Neural cell (in vitro differentiated cells): ENCODE measurements around the gene SLC38A7. TPM values are rescaled to one million over a fixed set of nuclear protein-coding genes. Genes with fewer than 3 reads are reported as not detected.
A peak's percentile ranks its signal among the peaks of the same experiment; 100 is the strongest.

Experiments
- H2AFZ ChIP-seq: fragments of 200-600, 300-800 bp; sonication (generic), shearing (Covaris generic); 2 replicates; pipeline ENCODE4 v1.6.0; 2014; ENCODE audit warnings: low read depth, mild to moderate bottlenecking, antibody characterized with exemption, low read length, moderate library complexity
- H3F3A ChIP-seq: fragments of 200-600 bp; shearing (Covaris generic); 2 replicates; pipeline ENCODE4 v1.6.1; 2016; ENCODE audit warnings: mild to moderate bottlenecking, moderate library complexity, mixed read lengths, antibody characterized with exemption, low read length; ENCODE audit not compliant: insufficient read depth, poor library complexity, severe bottlenecking
- H3K27ac ChIP-seq: fragments of 200-600, 300-800 bp; sonication (generic), shearing (Covaris generic); 2 replicates; pipeline ENCODE4 v1.5.1; 2014; ENCODE audit warnings: mild to moderate bottlenecking, low read length, moderate library complexity
- H3K27me3 ChIP-seq: fragments of 300-800, 200-600 bp; sonication (generic), shearing (Covaris generic); 2 replicates; pipeline ENCODE4 v1.6.0; 2014; ENCODE audit warnings: mild to moderate bottlenecking, low read depth, low read length, moderate library complexity; ENCODE audit not compliant: insufficient read depth
- H3K36me3 ChIP-seq: fragments of 300-800, 200-600 bp; sonication (generic), shearing (Covaris generic); 2 replicates; pipeline ENCODE4 v1.5.1; 2014; ENCODE audit warnings: mild to moderate bottlenecking, antibody characterized with exemption, low read length, moderate library complexity; ENCODE audit not compliant: insufficient read depth
- H3K4me2 ChIP-seq: fragments of 300-800, 200-600 bp; sonication (generic), shearing (Covaris generic); 2 replicates; pipeline ENCODE4 v1.6.0; 2014; ENCODE audit warnings: mild to moderate bottlenecking, low read length
- H3K4me3 ChIP-seq: fragments of 300-800, 200-600 bp; sonication (generic), shearing (Covaris generic); 2 replicates; pipeline ENCODE4 v1.5.1; 2014; ENCODE audit warnings: mild to moderate bottlenecking, low read length, moderate library complexity
- H3K79me2 ChIP-seq: fragments of 200-600 bp; shearing (Covaris generic); replicated peaks from 2 replicates; pipeline ENCODE4 v1.6.0; 2014; ENCODE audit warnings: mild to moderate bottlenecking, low read length, moderate library complexity; ENCODE audit not compliant: insufficient read depth
- H3K9ac ChIP-seq: fragments of 300-800, 200-600 bp; sonication (generic), shearing (Covaris generic); 2 replicates; pipeline ENCODE4 v1.6.1; 2016; ENCODE audit warnings: mild to moderate bottlenecking, low read length, mixed read lengths
- H3K9me2 ChIP-seq: fragments of 200-600 bp; shearing (Covaris generic); 2 replicates; pipeline ENCODE4 v1.6.1; 2016; ENCODE audit warnings: mild to moderate bottlenecking, low read length, mixed read lengths; ENCODE audit not compliant: insufficient read depth
- H3K9me3 ChIP-seq: fragments of 200-600, 300-800 bp; sonication (generic), shearing (Covaris generic); 2 replicates; pipeline ENCODE4 v1.6.1; 2016; ENCODE audit warnings: mild to moderate bottlenecking, mixed run types, low read length, moderate library complexity, mixed read lengths
- H4K20me1 ChIP-seq: fragments of 200-600 bp; shearing (Covaris generic); 2 replicates; pipeline ENCODE4 v1.6.1; 2016; ENCODE audit warnings: mild to moderate bottlenecking, mixed run types; ENCODE audit not compliant: insufficient read depth
- CTCF ChIP-seq: fragments of 450-650 bp; IDR thresholded peaks from 2 replicates; pipeline ENCODE4 v1.5.1; 2014; ENCODE audit warnings: antibody characterized with exemption, mild to moderate bottlenecking, moderate library complexity; ENCODE audit not compliant: poor library complexity, severe bottlenecking
- EP300 ChIP-seq: fragments of 450-650 bp; conservative IDR thresholded peaks from 2 replicates; pipeline ENCODE4 v1.6.1; 2014; ENCODE audit warnings: antibody characterized with exemption, mild to moderate bottlenecking, moderate library complexity; ENCODE audit not compliant: poor library complexity, severe bottlenecking
- EZH2 ChIP-seq: fragments of 200-600, 300-800 bp; shearing (Covaris generic), sonication (generic); IDR thresholded peaks from 2 replicates; pipeline ENCODE4 v1.6.1; 2014; ENCODE audit warnings: antibody characterized with exemption, low read length, borderline replicate concordance, mild to moderate bottlenecking; ENCODE audit not compliant: insufficient read depth, poor library complexity, severe bottlenecking
- MXI1 ChIP-seq: fragments of 450-650 bp; conservative IDR thresholded peaks from 2 replicates; pipeline ENCODE4 v1.6.1; 2014; ENCODE audit warnings: antibody characterized with exemption, mild to moderate bottlenecking; ENCODE audit not compliant: poor library complexity, severe bottlenecking
- POLR2AphosphoS5 ChIP-seq: IDR thresholded peaks from 2 replicates; pipeline ENCODE4 v1.6.1; 2012
- RAD21 ChIP-seq: fragments of 450-650 bp; conservative IDR thresholded peaks from 2 replicates; pipeline ENCODE4 v1.6.1; 2014; ENCODE audit warnings: antibody characterized with exemption, mild to moderate bottlenecking, moderate library complexity
- REST ChIP-seq: IDR thresholded peaks from 2 replicates; pipeline ENCODE4 v1.6.1; 2012; ENCODE audit warnings: borderline replicate concordance
- SMC3 ChIP-seq: fragments of 450-650 bp; conservative IDR thresholded peaks from 2 replicates; pipeline ENCODE4 v1.6.1; 2014; ENCODE audit warnings: antibody characterized with exemption, mild to moderate bottlenecking, moderate library complexity; ENCODE audit not compliant: poor library complexity
- TAF1 ChIP-seq: IDR thresholded peaks from 2 replicates; pipeline ENCODE4 v1.6.1; 2012; ENCODE audit warnings: low read depth
- polyA plus RNA-seq: library from polyadenylated mRNA; depleted of rRNA; stranded (reverse); fragments of >200 nt; gene quantifications from 2 replicates; pipeline ENCODE4 v1.2.3, GENCODE V29; 2014

Gene SLC38A7
- polyA plus RNA-seq, 1 donor from 2014 or later, result 10.2 TPM

DNA sequence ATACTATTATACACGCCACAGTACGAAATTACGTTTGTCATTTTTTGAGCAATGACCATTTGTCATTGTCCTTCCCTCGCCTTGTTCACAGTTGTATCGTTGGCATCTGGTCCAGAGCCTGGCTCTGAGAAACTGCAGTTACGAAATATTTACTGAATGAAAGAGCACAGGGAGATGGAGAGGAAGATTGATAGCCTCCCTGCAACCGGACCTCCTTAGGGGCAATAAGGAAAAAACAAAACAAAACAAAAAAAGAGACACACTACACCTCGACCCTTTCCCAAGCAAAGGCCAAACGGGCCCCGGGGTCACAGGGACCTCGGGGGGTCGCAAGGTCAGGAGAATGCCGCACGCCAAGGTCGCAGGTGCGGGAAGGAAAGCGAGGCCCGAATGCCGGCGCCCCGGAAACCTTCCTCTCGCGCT, 48.7 kb upstream of the SLC38A7 start:
- H3K27me3 ChIP-seq, result no peaks in the 10 kb centered on the region
- peak overlapping the region; percentile 98 for H3K4me3 ChIP-seq
- H3K9ac ChIP-seq, result peak overlapping the region; percentile 88
- TF ChIP-seq RAD21 (no peak), POLR2AphosphoS5 (no peak), MXI1 (no peak), SMC3 (no peak)
- peak overlapping the region; percentile 95 for H2AFZ ChIP-seq
- no peaks in the 10 kb centered on the region for H3K36me3 ChIP-seq
- H4K20me1 ChIP-seq, result no peaks in the 10 kb centered on the region
- H3K9me2 ChIP-seq, result no peaks in the 10 kb centered on the region
- H3K79me2 ChIP-seq, result peaks cover 30% of the 10 kb centered on the region
- peak overlapping the region; percentile 96 for H3K4me2 ChIP-seq
- H3F3A ChIP-seq, result no peaks in the 10 kb centered on the region
- H3K27ac ChIP-seq, result peak overlapping the region; percentile 72
- H3K9me3 ChIP-seq, result no peaks in the 10 kb centered on the region

DNA sequence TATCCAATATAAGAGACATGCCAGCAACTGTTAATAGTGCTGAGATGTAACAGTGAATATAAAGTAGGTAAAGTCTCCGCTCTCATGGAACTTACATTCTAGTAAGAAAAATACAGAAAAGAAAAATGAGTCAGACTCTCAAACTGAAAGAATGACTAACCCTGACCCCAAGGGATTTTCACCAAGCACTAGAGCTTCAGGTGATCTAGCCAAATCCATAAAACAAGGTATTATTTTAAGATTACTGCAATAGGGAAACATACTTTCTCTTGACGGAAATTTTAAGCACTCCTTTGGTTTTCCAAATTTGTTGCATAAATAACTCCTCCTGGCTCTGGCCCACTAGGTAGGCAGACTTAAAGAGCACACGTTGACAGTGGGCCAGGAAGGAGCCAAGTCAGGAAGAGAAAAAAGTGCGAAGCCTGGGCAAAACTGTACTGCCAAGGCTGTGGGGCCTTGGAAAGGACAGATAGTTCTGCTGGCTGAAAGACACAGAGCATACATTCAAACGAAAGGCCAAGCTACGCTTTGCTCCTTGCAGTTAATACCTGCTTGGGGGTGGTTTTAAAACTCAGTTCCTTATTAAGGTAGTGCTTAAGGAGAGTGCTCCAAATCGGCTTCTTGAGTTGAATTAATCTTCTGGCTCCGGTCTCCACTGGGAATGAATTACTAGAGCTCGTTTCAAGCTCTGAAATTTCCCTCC, 48.1 kb upstream of the SLC38A7 start:
- H3K4me3 ChIP-seq, result peak overlapping the region; percentile 98
- H3F3A ChIP-seq, result no peaks in the 10 kb centered on the region
- H3K27me3 ChIP-seq, result no peaks in the 10 kb centered on the region
- H3K27ac ChIP-seq, result peak overlapping the region; percentile 72
- H3K9ac ChIP-seq, result peak overlapping the region; percentile 88
- H3K9me3 ChIP-seq, result no peaks in the 10 kb centered on the region
- no peaks in the 10 kb centered on the region for H3K9me2 ChIP-seq
- H3K36me3 ChIP-seq, result no peaks in the 10 kb centered on the region
- peak overlapping the region; percentile 96 for H3K4me2 ChIP-seq
- H2AFZ ChIP-seq, result no peak overlapping the region
- no peaks in the 10 kb centered on the region for H4K20me1 ChIP-seq
- TF ChIP-seq SMC3 (no peak), MXI1 (no peak), POLR2AphosphoS5 (no peak), TAF1 (no peak), REST (no peak), EZH2 (no peak), RAD21 (no peak), CTCF (no peak), EP300 (no peak)
- peaks cover 34% of the 10 kb centered on the region for H3K79me2 ChIP-seq
